Urinary bladder (tissue), 4 donors: ENCODE data around the gene BRINP3. TPM values are rescaled to one million over a fixed set of nuclear protein-coding genes. Genes with fewer than 3 reads are reported as not detected.
"Not testable (repeated sequence)": the region's sequence is repeated elsewhere in the genome, so short reads cannot be mapped to it uniquely, and the experiment has no call there.

Experiments used
- DNase-seq: peaks from one replicate; pipeline ENCODE4 v3.0.0-alpha.2; 2015; ENCODE audit errors: extremely low spot score
- H3K27ac ChIP-seq: one replicate; pipeline ENCODE4 v1.5.1; 2013; ENCODE audit warnings: low read depth, mild to moderate bottlenecking, moderate library complexity
- H3K36me3 ChIP-seq: one replicate; pipeline ENCODE4 v1.6.1; 2013; ENCODE audit warnings: mild to moderate bottlenecking, moderate library complexity; ENCODE audit not compliant: insufficient read depth
- H3K4me1 ChIP-seq: one replicate; pipeline ENCODE4 v1.6.1; 2013; ENCODE audit warnings: mild to moderate bottlenecking, moderate library complexity; ENCODE audit not compliant: insufficient read depth
- H3K4me3 ChIP-seq: one replicate; pipeline ENCODE4 v1.5.1; 2013; ENCODE audit warnings: low read depth, low read length
- WGBS: extraction: QIAGEN DNeasy Blood & Tissue Kit; methylation state at CpG from one replicate; pipeline ENCODE4 v1.1.7; 2013; 5-methylcytosine and 5-hydroxymethylcytosine counted together
- polyA plus RNA-seq: library from polyadenylated mRNA; stranded (reverse); fragments of 200-250 nt; gene quantifications from one replicate; pipeline ENCODE4 v1.2.3, GENCODE V29; 2013
- total RNA-seq: library from RNA; depleted of rRNA; stranded (reverse); fragments of >200 nt; gene quantifications from one replicate; pipeline ENCODE4 v1.2.3, GENCODE V29; 2014
- donor health status: healthy with polysubstance abuse.
- donor health status: healthy.

Gene BRINP3
- total RNA-seq (10.8 TPM), polyA plus RNA-seq (1.2 TPM)

GRCh38 chr1:190477762-190478148 is at the start of gene BRINP3:
Gene BRINP3, minus strand, starts transcription at chr1:190477864.
- no peak within 1 kb of the TSS for H3K27ac ChIP-seq
- peak within 1 kb of the TSS; percentile 15 for H3K4me3 ChIP-seq
- DNase-seq: peak; percentile 0
- WGBS: 23% methylated on average over 4 of the region's 4 CpGs
- H3K36me3 ChIP-seq: no peaks in the 10 kb centered on the region
- H3K4me1 ChIP-seq: peaks cover 2% of the 10 kb centered on the region

GRCh38 chr1:190511554-190511953 is 33.9 kb upstream of the BRINP3 start:
- DNase-seq: no peak
- H3K4me3 ChIP-seq: no peak overlapping the region
- no peak overlapping the region for H3K27ac ChIP-seq
- WGBS: 81% methylated on average over 2 of the region's 2 CpGs
- H3K36me3 ChIP-seq: no peaks in the 10 kb centered on the region
- no peaks in the 10 kb centered on the region for H3K4me1 ChIP-seq

- DNase-seq: no peak
- 60% methylated on average over 1 of the region's 1 CpG for WGBS
Measured at GRCh38 chr1:190507357-190507756, 29.7 kb upstream of the BRINP3 start.

GRCh38 chr1:190504539-190504938 is 26.9 kb upstream of the BRINP3 start:
- not testable (repeated sequence) for H3K27ac ChIP-seq, H3K36me3 ChIP-seq, H3K4me1 ChIP-seq, DNase-seq, H3K4me3 ChIP-seq
- 89% methylated on average over 3 of the region's 3 CpGs for WGBS

More at GRCh38 chr1:190507357-190507756, 29.7 kb upstream of the BRINP3 start:
- Histone ChIP-seq H3K36me3 (no peaks in the 10 kb centered on the region), H3K27ac (no peak overlapping the region), H3K4me1 (no peaks in the 10 kb centered on the region), H3K4me3 (no peak overlapping the region)

- DNase-seq: no peak
- Histone ChIP-seq H3K4me1 (no peaks in the 10 kb centered on the region), H3K27ac (no peak overlapping the region), H3K4me3 (no peak overlapping the region), H3K36me3 (no peaks in the 10 kb centered on the region)
Measured at GRCh38 chr1:190497565-190497964, 19.9 kb upstream of the BRINP3 start.

- 87% methylated on average over 4 of the region's 4 CpGs for WGBS
Measured at GRCh38 chr1:190494451-190494850, 16.8 kb upstream of the BRINP3 start.

GRCh38 chr1:190491404-190491803 is 13.7 kb upstream of the BRINP3 start:
- no peak overlapping the region for H3K27ac ChIP-seq

More at GRCh38 chr1:190494451-190494850, 16.8 kb upstream of the BRINP3 start:
- H3K4me3 ChIP-seq: no peak overlapping the region
- no peaks in the 10 kb centered on the region for H3K4me1 ChIP-seq
- no peaks in the 10 kb centered on the region for H3K36me3 ChIP-seq
- no peak for DNase-seq
- no peak overlapping the region for H3K27ac ChIP-seq

GRCh38 chr1:190484045-190484444 is 6.4 kb upstream of the BRINP3 start:
- WGBS: 70% methylated on average over 1 of the region's 1 CpG
- Histone ChIP-seq H3K4me3 (no peak overlapping the region), H3K4me1 (no peaks in the 10 kb centered on the region), H3K27ac (no peak overlapping the region), H3K36me3 (no peaks in the 10 kb centered on the region)
- DNase-seq: no peak

More at GRCh38 chr1:190491404-190491803, 13.7 kb upstream of the BRINP3 start:
- DNase-seq: no peak
- Histone ChIP-seq H3K36me3 (no peaks in the 10 kb centered on the region), H3K4me1 (no peaks in the 10 kb centered on the region), H3K4me3 (no peak overlapping the region)
- 97% methylated on average over 2 of the region's 2 CpGs for WGBS

GRCh38 chr1:190480231-190480630 is 2.6 kb upstream of the BRINP3 start:
- Histone ChIP-seq H3K4me1 (peaks cover 2% of the 10 kb centered on the region), H3K27ac (no peak overlapping the region), H3K36me3 (no peaks in the 10 kb centered on the region), H3K4me3 (no peak overlapping the region)
- no peak for DNase-seq

GRCh38 chr1:190479516-190479915 is 1.9 kb upstream of the BRINP3 start:
- DNase-seq: no peak
- no peak overlapping the region for H3K4me3 ChIP-seq
- 56% methylated on average over 4 of the region's 4 CpGs for WGBS

GRCh38 chr1:190479050-190479397 is 1.4 kb upstream of the BRINP3 start:
- Histone ChIP-seq H3K4me3 (peak overlapping the region; percentile 15), H3K4me1 (peaks cover 2% of the 10 kb centered on the region), H3K27ac (no peak overlapping the region), H3K36me3 (no peaks in the 10 kb centered on the region)
- DNase-seq: no peak
- WGBS: 10% methylated on average over 4 of the region's 4 CpGs

More at GRCh38 chr1:190479516-190479915, 1.9 kb upstream of the BRINP3 start:
- no peaks in the 10 kb centered on the region for H3K36me3 ChIP-seq
- H3K4me1 ChIP-seq: peaks cover 2% of the 10 kb centered on the region
- H3K27ac ChIP-seq: no peak overlapping the region

- H3K4me3 ChIP-seq: peak overlapping the region; percentile 15
- peaks cover 2% of the 10 kb centered on the region for H3K4me1 ChIP-seq
- DNase-seq: peak; percentile 31
- WGBS: 1% methylated on average over 42 of the region's 42 CpGs
- no peaks in the 10 kb centered on the region for H3K36me3 ChIP-seq
- no peak overlapping the region for H3K27ac ChIP-seq
Measured at GRCh38 chr1:190478149-190479049, 735 bp upstream of the BRINP3 start.

GRCh38 chr1:190476806-190477205 is 858 bp downstream of the BRINP3 start:
- H3K36me3 ChIP-seq: no peaks in the 10 kb centered on the region
- no peak for DNase-seq
- H3K27ac ChIP-seq: no peak overlapping the region
- WGBS: 60% methylated on average over 5 of the region's 5 CpGs
- H3K4me1 ChIP-seq: peaks cover 2% of the 10 kb centered on the region
- H3K4me3 ChIP-seq: no peak overlapping the region

GRCh38 chr1:190476321-190476720 is 1.3 kb downstream of the BRINP3 start:
- H3K27ac ChIP-seq: no peak overlapping the region
- no peak overlapping the region for H3K4me3 ChIP-seq
- H3K4me1 ChIP-seq: peaks cover 2% of the 10 kb centered on the region
- WGBS: 49% methylated on average over 5 of the region's 5 CpGs
- H3K36me3 ChIP-seq: no peaks in the 10 kb centered on the region
- DNase-seq: no peak
